Body of pancreas (tissue), 4 donors: ENCODE measurements around the gene KLK8. TPM values are rescaled to one million over a fixed set of nuclear protein-coding genes. Genes with fewer than 3 reads are reported as not detected.

Source experiments
- ATAC-seq: fragments of 150-250 bp; one replicate; pipeline ENCODE4 v1.9.1; 2016
- DNase-seq, 4 donors: peaks; one replicate each; pipeline ENCODE4 v3.0.0-alpha.2; 2019
- H3K27ac ChIP-seq, 4 donors: fragments of 200-600 bp; sonication (generic); 1 replicate in 3 of 4; 2 replicates in 1 of 4; pipeline versions ENCODE4 v1.5.1 to v1.6.1; 2016 to 2019; ENCODE audit warnings: mild to moderate bottlenecking in 1 of 4, mixed read lengths in 1 of 4, moderate library complexity in 1 of 4
- H3K27me3 ChIP-seq, 2 donors: fragments of 200-600 bp; sonication (generic); one replicate each; pipeline ENCODE4 v1.6.0; 2016; ENCODE audit warnings: mild to moderate bottlenecking in 1 of 2
- H3K36me3 ChIP-seq, 2 donors: fragments of 200-600 bp; sonication (generic); replicated peaks in 1 of 2; 2 replicates each; pipeline ENCODE4 v1.5.1; 2016; ENCODE audit warnings: low read depth in 2 of 2; ENCODE audit not compliant: insufficient read depth in 1 of 2
- H3K4me1 ChIP-seq: fragments of 200-600 bp; sonication (generic); one replicate; pipeline ENCODE4 v1.6.0; 2016
- H3K4me3 ChIP-seq, 2 donors: fragments of 200-600 bp; sonication (generic); 1 replicate in 1 of 2; 2 replicates in 1 of 2; pipeline ENCODE4 v1.5.1; 2016 to 2019
- H3K9me3 ChIP-seq, 3 donors: fragments of 200-600 bp; sonication (generic); 1 replicate in 2 of 3; 2 replicates in 1 of 3; pipeline ENCODE4 v1.5.1; 2016
- CTCF ChIP-seq, 7 experiments: fragments of 450-650 bp in 4 of 7; fragments of 200-600 bp in 3 of 7; sonication (generic) in 3 of 7; IDR thresholded peaks; one replicate each; pipeline ENCODE4 v1.5.1; 2016 to 2019; ENCODE audit warnings: antibody characterized with exemption in 7 of 7
- POLR2A ChIP-seq, 3 donors: fragments of 450-650 bp; IDR thresholded peaks; one replicate each; pipeline ENCODE4 v1.6.1; 2016; ENCODE audit warnings: antibody characterized with exemption in 3 of 3, mild to moderate bottlenecking in 2 of 3
- WGBS, 2 donors: methylation state at CpG; one replicate each; pipeline ENCODE4 v1.1.5; 2017; 5-methylcytosine and 5-hydroxymethylcytosine counted together
- intact Hi-C: fragments of 100-400 bp; cut with DNase I; formaldehyde crosslinking; loops from one replicate; pipeline ENCODE4 v1.15.1; 2023
- total RNA-seq, 2 donors: library from RNA; depleted of rRNA; stranded (reverse); fragments of >200 nt; gene quantifications; one replicate each; pipeline ENCODE4 v1.1.0, GENCODE V29; 2016

KLK8 gene
- total RNA-seq, 2 donors from 2014 or later = not detected

GRCh38 chr19:51005248-51005647 is 3.8 kb upstream of the KLK8 start:
- no peak overlapping the region for H3K4me3 ChIP-seq
- no peaks in the 10 kb centered on the region for H3K4me1 ChIP-seq
- no peaks in the 10 kb centered on the region for H3K27me3 ChIP-seq
- TF ChIP-seq CTCF (IDR thresholded peaks at IDR 0.05) (no peak), POLR2A (IDR thresholded peaks at IDR 0.05) (no peak)
- H3K27ac ChIP-seq = no peak overlapping the region
- H3K9me3 ChIP-seq = no peaks in the 10 kb centered on the region
- DNase-seq (no peak), ATAC-seq (no peak)
- WGBS, 2 donors = 67 to 76% methylated on average over 1 of the region's 1 CpG
- no peaks in the 10 kb centered on the region for H3K36me3 ChIP-seq
- intact Hi-C loops = no loop called here

DNA sequence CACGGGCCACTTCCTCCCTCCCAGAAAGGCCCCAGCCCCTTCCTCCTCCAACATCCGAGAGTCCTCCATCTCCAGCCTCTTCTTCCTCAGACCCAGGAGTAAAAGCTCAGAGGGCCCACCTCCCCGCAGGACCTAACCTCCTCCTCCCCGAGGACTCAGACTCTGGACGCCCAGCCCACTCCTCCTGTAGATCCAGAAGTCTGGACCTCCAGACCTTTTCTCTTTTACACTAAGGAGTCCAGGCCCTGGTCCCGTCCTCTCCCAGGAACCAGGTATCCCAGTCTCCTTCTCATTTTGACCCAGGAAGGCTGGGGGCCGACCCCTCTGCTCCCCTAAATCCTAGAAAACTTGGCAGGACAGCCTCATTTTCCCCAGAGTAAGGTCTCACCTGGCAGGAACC is 1.9 kb upstream of the KLK8 start:
- intact Hi-C loops = no loop called here
- no peaks in the 10 kb centered on the region for H3K9me3 ChIP-seq
- no peak for ATAC-seq
- H3K27ac ChIP-seq = no peak overlapping the region
- TF ChIP-seq POLR2A (IDR thresholded peaks at IDR 0.05) (no peak), CTCF (IDR thresholded peaks at IDR 0.05) (no peak)
- WGBS, 2 donors = 62 to 63% methylated on average over 7 of the region's 7 CpGs
- no peaks in the 10 kb centered on the region for H3K36me3 ChIP-seq
- H3K4me1 ChIP-seq = no peaks in the 10 kb centered on the region
- no peak overlapping the region for H3K4me3 ChIP-seq
- no peak for DNase-seq
- H3K27me3 ChIP-seq = no peaks in the 10 kb centered on the region

DNA sequence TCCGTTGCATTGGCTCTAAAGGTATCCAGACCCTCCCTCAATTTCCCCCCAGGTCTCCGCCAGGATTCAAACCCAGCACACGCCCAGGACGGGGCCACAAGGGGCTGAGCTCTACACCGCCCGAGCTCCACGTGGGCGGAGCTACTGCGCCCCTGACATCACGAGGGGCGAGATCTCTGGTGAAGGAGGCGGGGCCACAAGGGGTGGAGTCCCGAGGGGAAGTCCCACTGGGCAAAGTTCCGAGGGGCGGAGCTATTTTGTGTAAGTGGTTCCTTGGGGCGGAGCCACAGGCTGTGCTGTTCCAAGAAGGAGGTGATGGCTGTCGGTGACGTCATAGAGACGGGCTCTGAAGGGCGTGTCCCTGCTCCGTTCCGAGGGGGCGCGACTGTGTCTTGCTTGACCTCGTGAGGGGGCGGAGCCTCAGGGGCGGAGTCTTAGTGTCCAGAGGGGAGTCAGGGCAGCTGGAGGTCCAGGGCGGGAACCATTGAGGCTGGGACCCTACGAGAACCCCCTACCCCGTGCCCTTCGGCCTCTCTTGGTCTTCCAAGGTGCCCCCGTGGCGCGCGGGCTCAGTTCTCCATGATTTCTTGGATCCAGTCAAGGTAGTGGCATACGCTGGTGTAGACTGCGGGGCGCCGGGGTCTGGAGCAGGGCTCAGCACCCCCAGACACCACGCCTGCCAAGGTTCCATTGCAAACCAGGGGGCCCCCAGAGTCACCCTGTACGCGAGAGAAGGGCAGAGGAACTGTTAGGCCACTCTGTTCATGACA is 1.3 kb upstream of the KLK8 start:
- DNase-seq (peak in 3 of 4 donors; percentile 16 to 59 (median 20)), ATAC-seq (peak; percentile 12)
- Histone ChIP-seq H3K4me3 (no peak overlapping the region), H3K27me3 (no peaks in the 10 kb centered on the region), H3K9me3 (no peaks in the 10 kb centered on the region), H3K4me1 (no peaks in the 10 kb centered on the region), H3K27ac (no peak overlapping the region), H3K36me3 (no peaks in the 10 kb centered on the region)
- no peak for TF ChIP-seq CTCF (IDR thresholded peaks at IDR 0.05)
- no peak for TF ChIP-seq POLR2A (IDR thresholded peaks at IDR 0.05)
- 61 to 71% methylated on average over 24 to 38 of the region's 42 CpGs for WGBS, 2 donors
- intact Hi-C loops = no loop called here

DNA sequence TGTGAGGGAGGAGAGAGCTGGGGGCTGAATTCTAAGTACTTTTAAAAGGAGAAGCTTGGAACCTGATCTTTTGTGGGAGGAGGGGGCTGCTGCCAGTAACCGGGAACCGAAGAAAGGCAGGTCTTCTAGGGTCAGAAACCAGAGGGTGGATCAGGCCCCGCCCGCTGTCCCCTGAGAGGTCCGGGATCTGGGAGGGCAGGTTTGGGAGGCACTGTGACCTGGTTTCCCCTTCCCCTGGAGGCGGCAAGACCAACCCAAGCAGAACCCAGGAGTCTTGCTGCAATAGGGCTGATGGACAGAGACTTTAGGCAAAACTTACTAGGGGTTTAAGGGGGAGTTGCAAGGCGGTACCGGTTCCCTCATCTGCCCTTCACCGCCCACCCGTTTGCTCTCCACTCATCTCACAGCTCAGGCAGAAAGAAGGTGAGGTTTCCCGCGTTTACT is 707 bp upstream of the KLK8 start:
- no peaks in the 10 kb centered on the region for H3K27me3 ChIP-seq
- H3K4me3 ChIP-seq = no peak overlapping the region
- no peak for TF ChIP-seq POLR2A (IDR thresholded peaks at IDR 0.05)
- no peak for TF ChIP-seq CTCF (IDR thresholded peaks at IDR 0.05)
- H3K27ac ChIP-seq = no peak overlapping the region
- no peak for ATAC-seq
- intact Hi-C loops = no loop called here
- H3K4me1 ChIP-seq = no peaks in the 10 kb centered on the region
- H3K9me3 ChIP-seq = no peaks in the 10 kb centered on the region
- WGBS, 2 donors = 37 to 48% methylated on average over 12 of the region's 12 CpGs
- DNase-seq = no peak
- H3K36me3 ChIP-seq = no peaks in the 10 kb centered on the region

GRCh38 chr19:51000981-51001380 is 423 bp downstream of the KLK8 start:
- no peak for ATAC-seq
- Histone ChIP-seq H3K27ac (no peak overlapping the region), H3K4me1 (no peaks in the 10 kb centered on the region), H3K4me3 (no peak overlapping the region), H3K36me3 (no peaks in the 10 kb centered on the region), H3K27me3 (no peaks in the 10 kb centered on the region), H3K9me3 (no peaks in the 10 kb centered on the region)
- no peak for DNase-seq
- WGBS, 2 donors = 14 to 18% methylated on average over 16 of the region's 16 CpGs
- no peak for TF ChIP-seq POLR2A (IDR thresholded peaks at IDR 0.05)
- intact Hi-C loops = no loop called here
